Measurements from ENCODE around the gene AQP1.

DNA sequence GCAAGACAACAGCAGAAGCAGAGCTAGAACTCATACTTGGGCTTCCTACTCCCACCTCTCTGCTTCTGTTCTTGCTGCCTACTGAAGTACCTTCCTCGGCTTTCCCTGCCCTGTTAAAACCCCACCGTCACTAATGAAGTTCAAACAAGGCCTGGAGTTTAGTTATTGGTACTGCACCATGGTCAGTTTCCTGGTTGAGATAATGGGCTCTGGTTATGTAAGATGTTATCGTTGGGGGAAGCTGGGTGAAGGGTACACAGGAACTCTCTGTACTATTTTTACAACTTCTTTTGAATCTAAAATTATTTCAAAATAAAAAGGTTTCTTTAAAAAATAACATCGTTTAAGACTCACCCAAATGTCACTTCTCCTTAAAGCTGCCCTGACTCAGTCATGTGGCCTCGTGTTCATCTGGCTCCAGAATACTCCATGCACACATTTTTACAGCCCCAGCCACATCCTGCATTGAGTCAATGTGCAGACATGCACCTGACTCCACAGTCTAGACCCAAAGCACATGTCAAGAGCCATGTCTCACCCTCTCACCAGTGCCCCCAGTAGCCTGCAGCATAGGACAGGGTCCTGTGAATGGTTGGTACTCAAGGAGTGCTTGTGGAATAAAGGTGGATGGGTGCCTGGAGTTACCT is 36.9 kb upstream of the AQP1 start:
- TF ChIP-seq CTCF (IDR thresholded peaks at IDR 0.05), result no peak
- TF ChIP-seq POLR2AphosphoS5 (IDR thresholded peaks at IDR 0.05; ENCODE audit: insufficient read depth in 1 of 2, low read depth in 1 of 2), result no peak
